GM19463 (cell line): Measurements from ENCODE around the gene ZCCHC14.
"Not testable (repeated sequence)": the region's sequence is repeated elsewhere in the genome, so short reads cannot be mapped to it uniquely, and the experiment has no call there.

ENCODE experiments used
- ATAC-seq: cut with Tn5 transposase; IDR thresholded peaks from one replicate; pipeline ENCODE4 v1.9.1; 2021; ENCODE audit warnings: mild to moderate bottlenecking, moderate library complexity; ENCODE audit not compliant: unreplicated experiment

The ZCCHC14 gene

GRCh38 chr16:87525352-87525751 lies 32.5 kb upstream of the ZCCHC14 start:
- no peak for ATAC-seq

DNA sequence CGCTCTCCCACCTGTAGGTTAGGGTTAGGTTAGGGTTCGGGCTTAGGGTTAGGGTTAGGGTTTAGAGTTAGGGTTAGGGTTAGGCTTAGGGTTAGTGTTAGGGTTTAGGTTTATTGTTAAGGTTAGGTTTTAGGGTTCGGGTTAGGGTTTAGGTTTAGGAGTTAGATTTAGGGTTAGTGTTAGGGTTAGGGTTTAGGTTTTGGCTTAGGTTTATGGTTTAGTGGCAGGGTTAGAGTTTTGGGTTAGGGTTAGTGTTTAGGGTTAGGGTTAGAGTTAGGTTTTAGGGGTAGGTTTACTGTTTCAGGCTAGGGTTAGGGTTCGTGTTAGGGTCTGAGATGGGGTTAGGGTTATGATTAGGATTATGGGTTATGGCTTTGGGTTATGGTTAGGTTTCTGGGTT lies 31.6 kb upstream of the ZCCHC14 start:
- ATAC-seq = no peak

- not testable (repeated sequence) for ATAC-seq
Measured at GRCh38 chr16:87523605-87524004, 30.8 kb upstream of the ZCCHC14 start.

DNA sequence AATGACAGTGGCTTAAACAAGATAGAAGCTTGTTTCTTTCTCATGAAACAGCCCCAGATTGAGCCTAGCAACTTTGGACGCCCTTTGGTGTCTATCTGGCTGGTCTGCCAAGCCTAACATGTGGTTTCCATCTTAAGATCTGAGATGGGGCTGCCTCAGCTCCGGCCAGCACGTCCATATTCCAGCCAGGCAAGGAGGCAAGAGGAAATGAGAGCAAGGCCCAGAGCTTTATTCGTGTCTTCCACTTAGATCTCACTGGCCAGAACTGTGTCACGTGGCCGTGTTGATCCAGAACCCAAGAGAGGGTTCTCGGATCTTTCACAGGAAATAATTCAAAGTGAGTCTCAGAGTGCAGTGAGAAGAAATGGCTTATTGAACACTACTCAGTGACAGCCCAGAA lies 28.9 kb upstream of the ZCCHC14 start:
- ATAC-seq = not testable (repeated sequence)

DNA sequence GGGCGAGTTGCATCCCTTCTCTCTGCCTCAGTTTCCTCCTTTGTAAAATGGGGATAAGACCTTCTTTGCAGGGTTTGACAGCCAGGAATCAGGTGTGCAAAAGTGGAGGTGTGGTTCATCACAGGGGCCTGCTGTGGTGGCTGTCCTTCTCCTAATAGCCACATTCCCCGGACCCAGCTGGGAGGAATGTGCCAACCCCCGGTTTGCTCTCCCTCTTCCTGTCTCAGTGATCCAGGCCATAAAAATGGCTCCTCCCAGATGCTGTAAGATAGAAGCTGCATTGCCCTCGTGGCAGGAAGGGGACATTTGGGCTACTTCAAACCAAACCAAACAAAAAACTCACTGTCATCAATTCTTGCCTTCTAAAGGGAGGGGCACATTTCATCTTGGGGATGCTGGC lies 26.3 kb upstream of the ZCCHC14 start:
- ATAC-seq = not testable (repeated sequence)

GRCh38 chr16:87518430-87519051 lies 25.7 kb upstream of the ZCCHC14 start:
- not testable (repeated sequence) for ATAC-seq

GRCh38 chr16:87517610-87518429 lies 25.0 kb upstream of the ZCCHC14 start:
- ATAC-seq = not testable (repeated sequence)

DNA sequence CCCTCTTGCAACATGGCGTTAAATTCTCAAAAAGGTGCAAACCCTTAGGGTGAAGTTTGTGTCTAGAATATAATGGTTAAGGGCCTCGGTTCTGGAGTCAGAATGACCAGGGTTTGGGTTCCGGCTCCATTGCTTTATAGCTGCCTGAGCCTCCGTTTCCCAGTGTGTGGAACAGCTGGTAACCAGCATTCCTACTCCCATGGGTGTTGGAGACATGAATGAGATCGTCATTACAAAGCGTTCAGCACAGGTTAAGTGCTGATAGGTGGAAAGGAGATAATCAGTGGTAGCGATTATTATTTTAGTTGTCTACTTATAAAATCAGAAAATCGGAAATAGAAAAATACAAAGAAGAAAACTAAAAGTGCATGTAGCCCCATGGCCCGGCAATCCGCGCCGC lies 23.5 kb upstream of the ZCCHC14 start:
- ATAC-seq = no peak

DNA sequence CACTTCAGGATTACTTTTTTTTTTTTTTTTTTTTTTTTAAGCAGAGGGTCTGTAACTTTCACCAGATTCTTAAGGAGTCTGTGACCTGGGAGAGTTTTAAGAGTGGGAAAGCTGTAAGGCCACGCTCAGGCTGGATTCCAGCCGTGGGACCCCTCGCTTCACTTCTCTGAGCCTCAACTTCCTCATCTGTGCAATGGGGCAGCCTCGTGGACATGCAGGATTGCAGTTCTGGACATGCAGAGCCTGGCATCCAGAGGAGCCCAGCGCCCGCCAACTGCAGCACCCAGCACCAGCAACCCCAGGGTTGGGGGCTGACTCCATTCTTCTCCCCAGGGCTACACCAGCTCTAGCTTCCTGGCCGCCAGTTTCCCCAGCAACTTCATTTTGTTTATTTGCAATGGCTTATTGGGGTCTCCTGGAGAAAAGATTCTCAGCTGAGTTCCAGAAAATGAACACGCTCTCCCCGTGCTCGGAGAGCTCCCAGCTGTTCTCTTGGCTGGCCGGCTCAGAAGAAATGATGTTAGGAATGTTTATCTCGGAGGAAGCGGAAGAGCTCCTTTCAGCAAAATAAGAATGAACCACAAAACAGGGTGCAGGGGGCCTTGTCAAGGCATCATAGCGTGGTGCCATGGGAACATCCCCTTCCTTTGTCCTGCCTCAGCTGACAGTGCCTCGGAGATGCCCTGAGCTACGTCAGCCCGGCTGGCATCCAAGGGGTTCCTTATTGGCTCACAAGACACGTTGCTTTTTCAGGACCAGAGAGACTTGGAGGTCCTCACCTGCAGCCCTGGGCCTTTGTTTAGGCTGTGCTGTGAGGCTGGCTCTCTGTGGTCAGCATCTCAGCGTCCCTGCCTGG lies 22.9 kb upstream of the ZCCHC14 start:
- ATAC-seq = no peak

DNA sequence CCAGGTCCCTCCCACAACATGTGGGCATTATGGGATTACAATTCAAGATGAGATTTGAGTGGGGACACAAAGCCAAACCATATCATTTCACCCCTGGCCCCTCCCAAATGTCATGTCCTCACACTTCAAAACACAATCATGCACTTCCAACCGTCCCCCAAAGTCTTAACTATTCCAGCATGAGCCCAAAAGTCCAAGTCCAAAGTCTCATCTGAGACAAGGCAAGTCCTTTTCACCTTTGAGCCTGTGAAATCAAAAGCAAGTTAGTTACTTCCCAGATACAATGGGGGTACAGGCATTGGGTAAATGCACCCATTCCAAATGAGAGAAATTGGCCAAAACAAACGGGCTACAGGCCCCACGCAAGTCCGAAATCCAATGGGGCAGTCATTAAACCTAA lies 17.0 kb upstream of the ZCCHC14 start:
- ATAC-seq = not testable (repeated sequence)

DNA sequence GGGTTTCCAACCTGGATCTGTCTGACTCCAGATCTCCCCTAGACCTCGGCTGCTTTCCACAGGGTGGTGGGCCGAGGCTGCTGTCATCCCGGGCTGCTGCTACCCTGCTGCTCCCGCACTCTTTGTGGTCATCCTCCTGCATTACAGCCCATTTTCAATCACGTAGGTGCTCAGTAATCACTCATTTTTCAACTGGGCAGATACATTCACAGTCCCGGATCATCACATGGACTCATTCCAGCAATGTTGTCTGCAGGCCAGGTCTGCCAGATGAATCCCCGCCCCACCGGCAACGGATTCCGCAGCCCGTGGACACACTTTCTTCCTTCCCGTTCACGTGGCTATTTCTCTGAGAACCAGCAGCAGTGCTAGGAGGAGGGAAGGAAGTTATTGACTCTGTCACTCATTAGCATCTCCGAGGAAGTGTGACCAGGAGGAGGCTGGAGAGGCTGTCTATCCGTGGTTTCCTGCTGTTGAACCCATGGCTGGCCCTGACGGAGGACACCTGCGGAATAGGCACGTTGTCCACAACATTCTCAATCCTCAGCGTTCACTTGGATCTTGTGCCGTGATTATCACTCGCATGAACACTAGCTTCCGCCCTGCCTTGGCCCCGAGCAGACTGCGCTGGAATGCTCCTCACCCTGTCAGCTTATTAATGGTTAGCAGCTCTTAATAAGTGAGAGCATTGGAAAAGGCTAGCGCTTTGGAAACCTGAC lies 14.7 kb upstream of the ZCCHC14 start:
- ATAC-seq = no peak

DNA sequence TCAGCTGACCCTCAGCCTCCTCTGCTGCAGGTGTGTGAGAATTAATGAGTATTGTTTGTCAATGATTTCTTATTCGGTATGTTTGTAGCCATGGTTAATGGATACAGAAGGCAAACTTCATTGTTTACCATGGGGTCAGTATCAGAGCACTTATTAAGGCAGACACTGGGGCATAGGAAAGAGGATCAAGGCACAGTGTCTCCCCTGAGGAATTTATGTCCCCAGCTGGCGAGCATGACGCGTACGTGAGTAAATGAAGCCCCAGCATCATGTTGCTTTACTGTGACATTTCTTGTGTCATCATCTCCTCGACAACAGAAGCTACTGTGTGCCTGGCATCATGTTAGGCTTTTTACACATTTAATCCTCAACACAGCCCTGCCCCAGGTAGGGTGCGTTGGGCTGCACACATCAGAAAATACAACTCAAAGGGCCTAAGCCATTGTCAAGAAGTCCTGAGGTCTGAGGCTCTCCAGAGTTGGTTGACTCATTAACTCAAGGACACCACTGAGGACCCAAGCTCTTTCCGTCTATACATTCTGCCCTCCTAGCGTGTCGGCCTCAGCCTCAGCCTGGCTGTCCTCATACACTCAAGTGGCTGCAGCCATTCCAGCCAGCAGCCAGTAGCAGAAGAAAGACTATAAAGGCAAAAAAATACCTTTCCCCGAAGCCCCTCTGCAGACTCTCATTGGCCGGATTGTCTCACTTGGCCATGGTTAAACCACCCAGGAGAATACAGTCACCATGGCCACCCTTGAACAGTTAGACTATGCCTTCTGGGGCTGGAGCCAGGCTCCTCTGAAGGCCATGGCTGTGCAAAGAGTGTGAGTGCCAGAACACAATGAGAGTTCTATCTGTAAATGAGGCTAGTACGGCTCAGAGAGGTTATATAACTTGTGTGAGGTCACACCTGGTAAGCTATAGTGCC lies 13.9 kb upstream of the ZCCHC14 start:
- no peak for ATAC-seq

DNA sequence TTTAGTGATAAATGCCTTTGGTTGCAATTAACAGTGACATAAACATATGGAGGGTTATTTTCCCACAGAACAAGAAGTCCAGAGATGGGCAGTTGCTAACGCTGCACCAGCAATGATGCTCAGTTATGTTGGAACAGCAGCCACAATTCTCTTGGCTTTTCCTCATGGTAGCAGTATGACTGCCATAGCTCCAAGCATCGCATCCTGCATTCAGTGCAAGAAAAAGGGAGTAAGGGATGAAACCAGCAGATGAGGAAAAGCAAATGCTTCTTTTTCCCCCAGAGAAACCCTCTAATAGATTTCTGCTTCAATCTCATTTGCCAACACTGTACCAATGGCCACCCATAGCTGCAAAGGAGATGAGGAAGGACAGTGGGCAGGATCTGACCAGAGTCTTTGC lies 13.0 kb upstream of the ZCCHC14 start:
- ATAC-seq = no peak

DNA sequence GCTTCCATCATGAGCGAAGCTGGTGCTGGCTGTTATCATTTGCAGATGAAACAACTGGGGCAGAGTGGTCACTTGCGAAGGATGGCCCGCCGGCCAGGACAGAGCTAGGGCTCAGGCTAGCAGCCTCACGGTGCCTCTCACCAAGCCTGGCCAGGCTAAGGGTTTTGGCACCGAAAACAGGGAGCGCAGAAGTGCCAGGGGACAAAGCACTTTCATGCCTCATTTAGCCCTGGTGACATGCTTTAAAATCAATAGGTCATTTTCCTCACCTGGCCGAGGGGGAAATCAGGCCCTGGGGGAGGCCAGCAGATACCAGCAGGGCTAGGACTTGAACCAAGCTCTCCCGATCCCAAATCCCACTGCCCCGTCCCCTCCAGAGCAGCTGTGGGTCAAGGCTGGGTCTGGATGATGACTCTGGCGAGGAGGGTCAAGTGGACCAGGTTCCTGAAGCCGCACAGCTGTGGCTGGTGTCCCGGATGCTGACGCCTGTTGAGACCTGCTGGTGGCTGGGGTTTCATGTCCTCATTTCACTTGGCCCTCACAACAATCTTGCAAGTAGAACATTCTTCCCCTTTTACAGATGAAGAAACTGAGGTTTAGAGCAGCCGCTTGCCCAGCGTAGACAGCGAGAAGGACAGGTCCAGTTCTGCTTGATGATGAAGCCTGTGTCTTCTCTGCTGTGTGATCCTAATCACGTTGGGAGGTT lies 10.6 kb upstream of the ZCCHC14 start:
- not testable (repeated sequence) for ATAC-seq

- no peak for ATAC-seq
Measured at GRCh38 chr16:87502308-87502969, 9.6 kb upstream of the ZCCHC14 start.

DNA sequence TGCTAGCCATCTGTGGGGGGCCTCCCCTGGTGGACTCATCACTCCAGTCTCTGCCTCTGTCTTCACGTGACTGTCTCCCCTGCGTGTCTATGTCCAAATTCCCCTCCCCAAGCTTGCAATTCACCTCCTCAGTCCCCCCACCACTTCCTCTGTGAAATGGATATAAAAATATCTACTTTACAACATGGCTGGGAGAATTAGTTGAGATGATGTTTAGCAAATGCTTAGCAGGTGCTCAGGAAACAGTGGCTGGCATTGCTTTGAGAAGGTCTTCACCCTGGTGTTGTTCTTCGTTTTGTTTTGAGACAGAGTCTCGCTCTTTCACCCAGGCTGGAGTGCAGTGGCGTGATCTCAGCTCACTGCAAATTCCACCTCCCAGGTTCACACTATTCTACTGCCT lies 8.3 kb upstream of the ZCCHC14 start:
- no peak for ATAC-seq

GRCh38 chr16:87499189-87499486 lies 6.3 kb upstream of the ZCCHC14 start:
- ATAC-seq = no peak

GRCh38 chr16:87498324-87499188 lies 5.7 kb upstream of the ZCCHC14 start:
- no peak for ATAC-seq
